ENCODE data around the gene ARPC1A.
"Not testable (repeated sequence)": the region's sequence is repeated elsewhere in the genome, so short reads cannot be mapped to it uniquely, and the experiment has no call there.

ARPC1A gene

DNA sequence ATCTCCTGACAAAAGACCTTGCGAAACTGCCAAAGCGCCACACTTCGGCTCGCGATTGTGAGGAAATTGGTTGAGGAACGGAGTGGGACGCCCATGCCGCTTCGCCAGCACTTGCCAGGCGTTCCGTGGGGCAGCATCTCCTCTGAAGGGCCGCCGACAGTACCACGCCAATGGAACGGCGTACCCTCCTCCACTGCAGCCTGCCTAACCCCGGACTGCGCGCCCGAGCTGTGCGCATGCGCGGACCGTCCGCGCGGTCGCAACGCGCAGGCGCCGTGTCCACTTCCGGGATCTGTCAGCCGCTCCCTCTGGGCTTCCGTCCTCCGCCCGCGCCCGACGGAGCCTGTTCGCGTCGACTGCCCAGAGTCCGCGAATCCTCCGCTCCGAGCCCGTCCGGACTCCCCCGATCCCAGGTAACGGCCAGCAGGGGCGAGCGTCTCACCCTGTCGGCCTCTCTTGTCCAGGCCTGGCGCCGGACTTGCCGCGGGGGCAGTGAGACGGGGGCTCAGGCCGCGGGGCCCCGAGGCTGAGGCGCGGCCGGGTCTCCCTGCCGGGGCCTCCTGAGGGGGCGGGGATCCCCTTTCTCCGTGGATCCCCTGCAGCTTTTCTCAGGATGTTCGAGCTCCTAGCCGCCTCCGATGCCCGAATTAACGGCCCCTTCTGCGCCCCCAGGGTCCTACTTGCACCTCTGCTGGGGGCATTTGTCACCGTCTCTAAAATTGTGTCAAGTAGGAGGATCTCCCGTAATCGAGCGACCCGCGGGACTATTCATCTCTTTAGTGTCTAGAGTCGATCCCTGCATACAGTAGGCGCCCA, at the start of gene ARPC1A:
ARPC1A (plus strand) TSS at position 307 of the 816 bp plus-strand sequence. CDS start 7,456 bp downstream, outside the sequence.
- peak; percentile 78 for DNase-seq

DNA sequence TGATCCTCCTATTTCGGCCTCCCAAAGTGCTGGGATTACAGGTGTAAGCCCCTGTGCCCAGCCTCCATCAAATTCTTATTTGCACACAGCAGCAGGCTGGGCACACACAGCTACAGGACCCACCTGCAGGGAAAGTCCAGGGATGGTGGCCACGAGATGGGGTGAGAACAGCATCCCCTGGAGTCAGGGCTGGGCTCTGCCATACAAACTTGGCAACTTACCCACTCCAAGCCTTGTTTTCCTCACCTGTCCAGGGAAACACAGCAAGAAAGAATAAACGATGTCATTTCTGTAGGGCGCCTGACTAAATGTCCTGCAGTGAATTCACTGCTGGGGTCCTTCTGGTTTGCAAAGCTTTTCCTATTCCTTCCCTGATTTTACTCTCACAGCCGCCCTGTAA, 47.5 kb upstream of the ARPC1A start:
- no peak for DNase-seq

- DNase-seq: not testable (repeated sequence)
These were observed 41.5 kb upstream of the ARPC1A start for GRCh38 chr7:99284165-99284564.

DNA sequence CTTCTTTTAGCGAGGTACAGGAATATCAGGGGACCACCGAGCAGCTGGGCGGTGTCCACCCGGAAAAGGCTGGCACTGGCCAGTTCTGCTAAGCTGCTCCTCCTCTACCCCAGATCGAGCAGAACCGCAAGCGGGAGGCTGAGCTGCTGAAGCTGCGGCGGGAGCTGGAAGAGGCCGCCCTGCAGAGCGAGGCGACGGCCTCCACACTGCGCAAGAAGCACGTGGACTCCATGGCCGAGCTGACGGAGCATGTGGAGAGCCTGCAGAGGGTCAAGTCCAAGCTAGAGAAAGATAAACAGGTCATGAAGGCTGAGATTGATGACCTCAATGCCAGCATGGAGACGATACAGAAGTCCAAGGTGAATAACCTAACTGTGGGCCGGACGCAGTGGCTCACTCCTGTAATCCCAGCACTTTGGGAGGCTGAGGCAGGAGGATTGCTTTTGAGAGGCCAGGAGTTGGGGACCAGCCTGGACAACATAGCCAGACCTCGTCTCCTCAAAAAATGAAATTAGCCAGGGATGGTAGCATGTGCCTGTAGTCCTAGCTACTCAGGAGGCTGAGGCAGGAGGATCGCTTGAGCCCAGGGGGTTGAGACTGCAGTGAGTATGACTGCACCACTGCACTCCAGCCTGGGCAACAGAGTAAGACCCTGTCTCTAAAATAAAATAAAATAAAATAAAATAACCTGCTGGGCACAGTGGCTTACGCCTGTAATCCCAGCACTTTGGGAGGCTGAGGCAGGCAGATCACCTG, 37.7 kb upstream of the ARPC1A start:
- no peak for DNase-seq

- no peak for DNase-seq
These were observed 36.5 kb upstream of the ARPC1A start for GRCh38 chr7:99289185-99289584.

DNA sequence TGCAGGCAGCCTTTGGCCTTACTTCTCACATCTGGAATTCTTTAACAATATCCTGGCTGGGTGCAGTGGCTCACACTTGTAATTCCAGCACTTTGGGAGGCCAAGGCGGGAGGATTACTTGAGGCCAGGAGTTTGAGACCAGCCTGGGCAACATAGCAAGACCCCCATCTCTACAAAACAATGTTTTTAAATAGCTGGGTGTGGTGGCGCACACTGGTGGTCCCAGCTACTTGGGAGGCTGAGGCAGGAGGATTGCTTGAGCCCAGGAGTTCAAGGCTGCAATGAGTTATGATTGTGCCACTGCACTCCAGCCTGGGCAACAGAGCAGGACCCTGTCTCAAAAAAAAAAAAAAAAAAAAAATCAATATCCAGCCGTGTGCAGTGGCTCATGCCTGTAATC, 35.5 kb upstream of the ARPC1A start:
- not testable (repeated sequence) for DNase-seq

DNA sequence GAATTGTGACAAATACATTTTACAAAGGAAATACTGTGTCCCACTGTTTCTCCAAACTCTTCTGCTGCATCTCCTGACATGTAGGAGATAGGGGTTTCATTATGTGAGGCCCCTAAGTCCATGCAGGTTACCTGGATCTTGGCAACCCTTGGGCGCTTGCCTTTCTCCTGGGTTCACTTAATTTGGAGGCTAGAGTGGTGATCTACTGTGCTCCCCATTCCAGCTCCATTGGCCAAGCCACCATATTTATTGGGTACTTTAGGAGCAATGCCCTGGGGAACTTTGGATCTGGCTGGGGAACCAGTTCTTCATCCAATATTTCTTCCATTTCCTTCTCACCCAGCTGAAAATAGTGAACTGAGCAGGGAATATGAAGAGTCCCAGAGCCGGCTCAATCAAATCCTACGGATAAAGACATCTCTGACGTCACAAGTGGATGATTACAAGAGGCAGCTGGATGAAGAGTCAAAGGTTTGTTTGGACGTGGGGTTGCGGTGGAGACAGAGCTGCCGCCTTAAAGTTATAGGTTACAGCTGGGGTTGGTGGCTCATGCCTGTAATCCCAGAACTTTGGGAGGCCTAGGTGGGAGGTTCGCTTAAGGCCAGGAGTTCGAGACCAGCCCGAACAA, 34.6 kb upstream of the ARPC1A start:
- no peak for DNase-seq

DNA sequence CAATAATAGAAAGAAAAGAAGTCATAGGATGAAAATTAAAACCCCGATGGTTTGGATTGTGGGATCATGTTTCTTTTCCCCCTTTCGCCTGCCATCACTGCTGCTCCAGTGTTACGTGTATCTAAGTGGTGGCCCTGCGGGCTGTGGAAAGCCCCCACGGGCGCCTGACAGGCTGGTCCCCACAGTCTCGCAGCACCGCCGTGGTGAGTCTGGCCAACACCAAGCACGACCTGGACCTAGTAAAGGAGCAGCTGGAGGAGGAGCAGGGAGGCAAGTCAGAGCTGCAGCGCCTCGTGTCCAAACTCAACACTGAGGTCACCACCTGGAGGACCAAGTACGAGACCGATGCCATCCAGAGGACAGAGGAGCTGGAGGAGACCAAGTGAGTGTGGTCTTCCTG, 33.6 kb upstream of the ARPC1A start:
- no peak for DNase-seq

GRCh38 chr7:99293167-99293566, 32.5 kb upstream of the ARPC1A start:
- DNase-seq: no peak

DNA sequence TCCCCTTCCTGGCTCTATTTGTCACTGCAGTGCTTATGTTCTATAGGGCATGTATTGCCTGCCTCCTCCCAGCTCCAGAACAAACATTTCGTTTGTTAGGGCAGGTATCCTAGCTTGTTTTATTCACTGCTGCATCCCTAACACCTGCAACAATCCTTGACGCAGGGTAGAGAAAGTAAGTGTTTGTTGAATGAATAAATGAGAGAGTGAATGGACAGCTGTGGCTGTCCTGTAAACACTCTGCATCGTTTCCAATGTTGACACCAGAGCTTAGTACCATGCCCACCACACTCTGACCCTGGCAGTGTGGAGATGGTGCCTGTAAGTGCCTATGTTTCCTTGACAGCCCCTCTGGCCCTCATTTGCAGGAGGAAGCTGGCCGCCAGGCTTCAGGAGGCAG, 32.0 kb upstream of the ARPC1A start:
- DNase-seq: no peak

- DNase-seq: no peak
These were observed 29.2 kb upstream of the ARPC1A start for GRCh38 chr7:99296471-99296870.

DNA sequence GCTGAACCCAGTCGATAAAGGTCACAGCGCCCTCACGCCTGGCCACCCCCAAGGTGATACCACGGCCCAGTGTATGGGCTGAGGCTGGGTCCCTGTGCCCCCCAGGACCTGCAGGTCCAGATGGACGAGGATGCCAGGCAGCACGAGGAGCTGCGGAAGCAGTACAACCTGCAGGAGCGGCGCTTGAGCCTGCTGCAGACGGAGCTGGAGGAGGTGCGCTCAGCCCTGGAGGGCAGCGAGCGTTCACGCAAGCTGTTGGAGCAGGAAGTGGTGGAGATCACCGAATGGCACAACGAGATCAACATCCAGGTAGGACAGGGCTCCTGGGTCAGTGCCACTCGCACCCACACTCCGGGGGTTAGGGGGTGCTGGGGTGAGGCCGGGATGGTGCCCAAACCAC, 24.2 kb upstream of the ARPC1A start:
- no peak for DNase-seq

GRCh38 chr7:99305473-99306260, 20.0 kb upstream of the ARPC1A start:
- DNase-seq: no peak

DNA sequence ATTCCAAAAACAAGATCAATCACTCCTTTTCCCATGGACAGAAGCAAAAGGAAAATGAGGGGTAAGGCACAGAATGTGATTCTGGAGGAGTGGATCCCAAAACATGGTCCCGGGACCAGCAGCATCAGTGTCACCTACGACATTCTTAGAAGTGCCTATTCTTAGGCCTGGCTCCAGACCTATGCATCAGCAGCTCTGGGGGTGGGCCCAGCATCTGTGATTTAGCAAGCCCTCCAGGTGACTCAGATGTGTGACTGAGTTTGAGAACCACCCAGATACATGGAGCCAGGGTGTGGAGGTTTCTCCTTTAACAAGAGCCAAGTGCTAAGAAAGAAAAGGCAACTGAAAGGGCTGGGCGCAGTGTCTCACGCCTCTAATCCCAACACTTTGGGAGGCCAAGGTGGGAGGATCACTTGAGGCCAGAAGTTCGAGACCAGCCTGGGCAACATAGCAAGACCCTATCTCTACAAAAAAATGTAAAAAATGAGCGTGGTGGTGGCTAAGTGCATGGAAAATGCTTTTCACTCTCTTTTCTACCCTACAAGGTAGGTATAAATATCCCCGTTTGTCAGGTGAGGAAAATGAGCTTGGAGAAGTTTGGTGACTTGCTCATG, 17.1 kb upstream of the ARPC1A start:
- DNase-seq: no peak

DNA sequence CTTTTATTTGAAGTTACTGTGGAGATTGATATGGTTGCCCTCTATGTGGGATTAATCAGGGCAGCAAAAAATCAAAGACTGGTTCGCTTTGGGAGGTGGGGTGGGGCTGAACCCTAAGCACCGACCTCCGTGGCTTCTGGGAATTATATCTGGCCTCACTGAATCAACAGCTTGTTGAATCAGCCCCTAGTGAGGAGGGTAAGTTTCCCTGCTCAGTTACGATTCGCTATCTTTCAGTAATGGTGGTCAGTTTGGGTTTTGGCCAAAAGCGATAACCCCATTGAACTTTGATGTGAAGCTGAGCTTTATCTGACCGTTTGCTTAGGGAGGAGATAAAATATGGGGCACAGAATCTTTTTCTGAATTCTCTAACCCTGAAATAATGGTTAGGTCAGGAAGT, 16.6 kb upstream of the ARPC1A start:
- DNase-seq: no peak

GRCh38 chr7:99310004-99310403, 15.7 kb upstream of the ARPC1A start:
- no peak for DNase-seq

GRCh38 chr7:99311702-99312101, 14.0 kb upstream of the ARPC1A start:
- no peak for DNase-seq

GRCh38 chr7:99312316-99313203, 13.1 kb upstream of the ARPC1A start:
- DNase-seq: no peak

GRCh38 chr7:99313204-99313573, 12.5 kb upstream of the ARPC1A start:
- DNase-seq: no peak

GRCh38 chr7:99314504-99314903, 11.2 kb upstream of the ARPC1A start:
- DNase-seq: no peak

- no peak for DNase-seq
These were observed 5.3 kb upstream of the ARPC1A start for GRCh38 chr7:99320371-99320770.

GRCh38 chr7:99322659-99323058, 3.0 kb upstream of the ARPC1A start:
- not testable (repeated sequence) for DNase-seq

Measured in NCI-H446 treated with DMSO at 0.1 percent for 48 hours (cell line).